Uterus (tissue), 2 donors: Measurements from ENCODE around the gene CISH.

Experiments
- POLR2A ChIP-seq, 2 donors: fragments of 450-650 bp; IDR thresholded peaks; one replicate each; pipeline ENCODE4 v1.6.1; 2016; ENCODE audit warnings: antibody characterized with exemption in 2 of 2, mild to moderate bottlenecking in 1 of 2, moderate library complexity in 1 of 2
- TF ChIP-seq, protein P1 (sequence below), 4 experiments: fragments of 200-600 bp in 2 of 4; fragments of 450-650 bp in 2 of 4; sonication (generic) in 2 of 4; IDR thresholded peaks; one replicate each; pipeline ENCODE4 v1.5.1; 2016 to 2019; ENCODE audit warnings: antibody characterized with exemption in 4 of 4, mild to moderate bottlenecking in 2 of 4, moderate library complexity in 1 of 4

GRCh38 chr3:50591196-50591741 lies 20.3 kb downstream of the CISH start:
- TF ChIP-seq, protein P1, sequence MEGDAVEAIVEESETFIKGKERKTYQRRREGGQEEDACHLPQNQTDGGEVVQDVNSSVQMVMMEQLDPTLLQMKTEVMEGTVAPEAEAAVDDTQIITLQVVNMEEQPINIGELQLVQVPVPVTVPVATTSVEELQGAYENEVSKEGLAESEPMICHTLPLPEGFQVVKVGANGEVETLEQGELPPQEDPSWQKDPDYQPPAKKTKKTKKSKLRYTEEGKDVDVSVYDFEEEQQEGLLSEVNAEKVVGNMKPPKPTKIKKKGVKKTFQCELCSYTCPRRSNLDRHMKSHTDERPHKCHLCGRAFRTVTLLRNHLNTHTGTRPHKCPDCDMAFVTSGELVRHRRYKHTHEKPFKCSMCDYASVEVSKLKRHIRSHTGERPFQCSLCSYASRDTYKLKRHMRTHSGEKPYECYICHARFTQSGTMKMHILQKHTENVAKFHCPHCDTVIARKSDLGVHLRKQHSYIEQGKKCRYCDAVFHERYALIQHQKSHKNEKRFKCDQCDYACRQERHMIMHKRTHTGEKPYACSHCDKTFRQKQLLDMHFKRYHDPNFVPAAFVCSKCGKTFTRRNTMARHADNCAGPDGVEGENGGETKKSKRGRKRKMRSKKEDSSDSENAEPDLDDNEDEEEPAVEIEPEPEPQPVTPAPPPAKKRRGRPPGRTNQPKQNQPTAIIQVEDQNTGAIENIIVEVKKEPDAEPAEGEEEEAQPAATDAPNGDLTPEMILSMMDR (IDR thresholded peaks at IDR 0.05), result no peak
- TF ChIP-seq POLR2A (IDR thresholded peaks at IDR 0.05), result no peak
